Measurements from ENCODE around the gene CLIC2.
"Not testable (repeated sequence)": the region's sequence is repeated elsewhere in the genome, so short reads cannot be mapped to it uniquely, and the experiment has no call there.

Gene CLIC2

GRCh38 chrX:155334486-155335336 lies at the start of gene CLIC2:
Gene CLIC2, minus strand, starts transcription at chrX:155334614. Its CDS starts 187 bp downstream, at chrX:155334427.
- no peaks in the 10 kb centered on the region for H3K9me3 ChIP-seq (ENCODE audit: control insufficient read depth, insufficient read depth, low read length)
- H3K36me3 ChIP-seq (ENCODE audit: control insufficient read depth, low read length), result no peaks in the 10 kb centered on the region
- H3K9me2 ChIP-seq (replicated peaks; ENCODE audit: control insufficient read depth, low read length), result no peaks in the 10 kb centered on the region
- H3K27ac ChIP-seq (ENCODE audit: low read depth, low read length), result no peak within 1 kb of the TSS
- no peaks in the 10 kb centered on the region for H4K20me1 ChIP-seq (ENCODE audit: control insufficient read depth, insufficient read depth, low read depth, low read length)
- peaks cover 3% of the 10 kb centered on the region; the same call in 1 of the 2 replicates for H3K27me3 ChIP-seq (ENCODE audit: control insufficient read depth, low read length)
- TF ChIP-seq EZH2phosphoT487 (IDR thresholded peaks at IDR 0.05; ENCODE audit: borderline replicate concordance, low read length), result no peak
- TF ChIP-seq CTCF (IDR thresholded peaks at IDR 0.05; ENCODE audit: low read depth, low read length, poor library complexity, severe bottlenecking), result no peak
- no peaks in the 10 kb centered on the region for H3K4me1 ChIP-seq (ENCODE audit: control insufficient read depth, low read length)
- H3K4me3 ChIP-seq (ENCODE audit: low read length), result no peak within 1 kb of the TSS
- H3F3A ChIP-seq (ENCODE audit: control insufficient read depth, insufficient read depth), result no peaks in the 10 kb centered on the region
- no peak within 1 kb of the TSS for H3K4me2 ChIP-seq (ENCODE audit: low read length)
- no peaks in the 10 kb centered on the region for H3K79me2 ChIP-seq (ENCODE audit: control insufficient read depth, low read length)

- not testable (repeated sequence) for H3K9me2 ChIP-seq (replicated peaks; ENCODE audit: control insufficient read depth, low read length); H3K27me3 ChIP-seq (ENCODE audit: control insufficient read depth, low read length); H3K36me3 ChIP-seq (ENCODE audit: control insufficient read depth, low read length); H4K20me1 ChIP-seq (ENCODE audit: control insufficient read depth, insufficient read depth, low read depth, low read length); H3K4me3 ChIP-seq (ENCODE audit: low read length); H3F3A ChIP-seq (ENCODE audit: control insufficient read depth, insufficient read depth); H3K4me2 ChIP-seq (ENCODE audit: low read length); H3K27ac ChIP-seq (ENCODE audit: low read depth, low read length); H3K9me3 ChIP-seq (ENCODE audit: control insufficient read depth, insufficient read depth, low read length); H3K79me2 ChIP-seq (ENCODE audit: control insufficient read depth, low read length); H3K4me1 ChIP-seq (ENCODE audit: control insufficient read depth, low read length)
Measured at GRCh38 chrX:155382529-155382967, 48.1 kb upstream of the CLIC2 start.

- not testable (repeated sequence) for H4K20me1 ChIP-seq (ENCODE audit: control insufficient read depth, insufficient read depth, low read depth, low read length); H3K79me2 ChIP-seq (ENCODE audit: control insufficient read depth, low read length); H3K27me3 ChIP-seq (ENCODE audit: control insufficient read depth, low read length); H3K4me3 ChIP-seq (ENCODE audit: low read length); H3K4me2 ChIP-seq (ENCODE audit: low read length); H3K36me3 ChIP-seq (ENCODE audit: control insufficient read depth, low read length); H3K9me2 ChIP-seq (replicated peaks; ENCODE audit: control insufficient read depth, low read length); H3F3A ChIP-seq (ENCODE audit: control insufficient read depth, insufficient read depth); H3K27ac ChIP-seq (ENCODE audit: low read depth, low read length); H3K4me1 ChIP-seq (ENCODE audit: control insufficient read depth, low read length); H3K9me3 ChIP-seq (ENCODE audit: control insufficient read depth, insufficient read depth, low read length)
Measured at GRCh38 chrX:155381843-155382528, 47.6 kb upstream of the CLIC2 start, which contains the start of gene F8A2. Gene F8A2, plus strand, starts transcription at chrX:155382095. Its CDS starts 20 bp downstream, at chrX:155382115.

GRCh38 chrX:155379802-155380201 lies 45.4 kb upstream of the CLIC2 start:
- not testable (repeated sequence) for H3F3A ChIP-seq (ENCODE audit: control insufficient read depth, insufficient read depth); H3K9me2 ChIP-seq (replicated peaks; ENCODE audit: control insufficient read depth, low read length); H3K4me3 ChIP-seq (ENCODE audit: low read length); H3K27ac ChIP-seq (ENCODE audit: low read depth, low read length); H3K9me3 ChIP-seq (ENCODE audit: control insufficient read depth, insufficient read depth, low read length); H3K79me2 ChIP-seq (ENCODE audit: control insufficient read depth, low read length); H3K4me2 ChIP-seq (ENCODE audit: low read length); H4K20me1 ChIP-seq (ENCODE audit: control insufficient read depth, insufficient read depth, low read depth, low read length); H3K36me3 ChIP-seq (ENCODE audit: control insufficient read depth, low read length); H3K4me1 ChIP-seq (ENCODE audit: control insufficient read depth, low read length); H3K27me3 ChIP-seq (ENCODE audit: control insufficient read depth, low read length)

GRCh38 chrX:155373777-155374458 lies 39.5 kb upstream of the CLIC2 start:
- not testable (repeated sequence) for H3K27me3 ChIP-seq (ENCODE audit: control insufficient read depth, low read length); H3K9me3 ChIP-seq (ENCODE audit: control insufficient read depth, insufficient read depth, low read length); H3K36me3 ChIP-seq (ENCODE audit: control insufficient read depth, low read length); H3K4me3 ChIP-seq (ENCODE audit: low read length); H3F3A ChIP-seq (ENCODE audit: control insufficient read depth, insufficient read depth); H4K20me1 ChIP-seq (ENCODE audit: control insufficient read depth, insufficient read depth, low read depth, low read length); H3K27ac ChIP-seq (ENCODE audit: low read depth, low read length); H3K4me1 ChIP-seq (ENCODE audit: control insufficient read depth, low read length); H3K79me2 ChIP-seq (ENCODE audit: control insufficient read depth, low read length); H3K9me2 ChIP-seq (replicated peaks; ENCODE audit: control insufficient read depth, low read length); H3K4me2 ChIP-seq (ENCODE audit: low read length)

GRCh38 chrX:155363712-155364111 lies 29.3 kb upstream of the CLIC2 start:
- not testable (repeated sequence) for H3K79me2 ChIP-seq (ENCODE audit: control insufficient read depth, low read length); H3F3A ChIP-seq (ENCODE audit: control insufficient read depth, insufficient read depth); H3K36me3 ChIP-seq (ENCODE audit: control insufficient read depth, low read length); H4K20me1 ChIP-seq (ENCODE audit: control insufficient read depth, insufficient read depth, low read depth, low read length); H3K4me1 ChIP-seq (ENCODE audit: control insufficient read depth, low read length); H3K27ac ChIP-seq (ENCODE audit: low read depth, low read length); H3K4me3 ChIP-seq (ENCODE audit: low read length); H3K9me3 ChIP-seq (ENCODE audit: control insufficient read depth, insufficient read depth, low read length); H3K27me3 ChIP-seq (ENCODE audit: control insufficient read depth, low read length); H3K9me2 ChIP-seq (replicated peaks; ENCODE audit: control insufficient read depth, low read length); H3K4me2 ChIP-seq (ENCODE audit: low read length)

- not testable (repeated sequence) for H3K9me3 ChIP-seq (ENCODE audit: control insufficient read depth, insufficient read depth, low read length); H3K27ac ChIP-seq (ENCODE audit: low read depth, low read length); H3K4me1 ChIP-seq (ENCODE audit: control insufficient read depth, low read length); H3K9me2 ChIP-seq (replicated peaks; ENCODE audit: control insufficient read depth, low read length); H4K20me1 ChIP-seq (ENCODE audit: control insufficient read depth, insufficient read depth, low read depth, low read length); H3K4me3 ChIP-seq (ENCODE audit: low read length); H3K4me2 ChIP-seq (ENCODE audit: low read length); H3F3A ChIP-seq (ENCODE audit: control insufficient read depth, insufficient read depth); H3K27me3 ChIP-seq (ENCODE audit: control insufficient read depth, low read length); H3K36me3 ChIP-seq (ENCODE audit: control insufficient read depth, low read length); H3K79me2 ChIP-seq (ENCODE audit: control insufficient read depth, low read length)
Measured at GRCh38 chrX:155349448-155349847, 15.0 kb upstream of the CLIC2 start.

All from DOHH2 (cell line).